Panc1 (cell line): ENCODE data around the gene GUCY1B1.

Experiments
- CTCF ChIP-seq: fragments of 450-650 bp; IDR thresholded peaks from 2 replicates; pipeline ENCODE4 v1.5.1; 2017; ENCODE audit warnings: mild to moderate bottlenecking
- POLR2AphosphoS5 ChIP-seq: IDR thresholded peaks from 2 replicates; pipeline ENCODE4 v1.6.1; 2012; ENCODE audit warnings: mild to moderate bottlenecking, low read depth, low read length, moderate library complexity
- REST ChIP-seq, 2 experiments: IDR thresholded peaks; 2 replicates each; pipeline ENCODE4 v1.6.1; 2011 to 2012; ENCODE audit warnings: low read depth in 2 of 2, control low read depth in 1 of 2, low read length in 1 of 2, mild to moderate bottlenecking in 1 of 2, moderate library complexity in 1 of 2; ENCODE audit not compliant: insufficient read depth in 1 of 2
- TCF7L2 ChIP-seq: IDR thresholded peaks from 2 replicates; pipeline ENCODE4 v1.6.1; 2011; ENCODE audit warnings: mild to moderate bottlenecking, low read depth, low read length, inconsistent platforms

- TF ChIP-seq CTCF (no peak), REST (IDR thresholded peaks at IDR 0.05; ENCODE audit: insufficient read depth in 1 of 2, low read depth in 2 of 2, low read length in 1 of 2) (no peak), POLR2AphosphoS5 (no peak), TCF7L2 (no peak)
Measured at GRCh38 chr4:155837203-155837796, 78.5 kb downstream of the GUCY1B1 start.
